T-helper 1 cell treated with Interleukin-12 subunit alpha and Interleukin-12 subunit beta and Interleukin-4 antibody, amounts not matched to agents 30 ng/mL and 1 ng/mL, for 36 hours (primary cell): ENCODE results near the gene RSPH9. TPM values are rescaled to one million over a fixed set of nuclear protein-coding genes. Genes with fewer than 3 reads are reported as not detected.

Experiments used
- intact Hi-C: fragments of 100-400 bp; cut with micrococcal nuclease; formaldehyde crosslinking; loops from one replicate; pipeline ENCODE4 v1.15.1; 2024
- total RNA-seq: library from RNA; stranded (reverse); gene quantifications from 2 replicates; pipeline ENCODE4 v1.2.3, GENCODE V29; 2022

The RSPH9 gene
- total RNA-seq, 1 donor from 2014 or later, result not detected

- intact Hi-C loops, result no loop called here
Observed at GRCh38 chr6:43707269-43707668, 62.4 kb downstream of the RSPH9 start.

- intact Hi-C loops, result no loop called here
Observed at GRCh38 chr6:43707767-43708166, 62.9 kb downstream of the RSPH9 start.

- intact Hi-C loops, result no loop called here
Observed at GRCh38 chr6:43708860-43709653, 64.2 kb downstream of the RSPH9 start.

- intact Hi-C loops, result no loop called here
Observed at GRCh38 chr6:43709654-43710303, 64.9 kb downstream of the RSPH9 start.

GRCh38 chr6:43710576-43710975 is 65.7 kb downstream of the RSPH9 start:
- intact Hi-C loops, result no loop called here

GRCh38 chr6:43712579-43712978 is 67.7 kb downstream of the RSPH9 start:
- intact Hi-C loops, result no loop called here

- intact Hi-C loops, result no loop called here
Observed at GRCh38 chr6:43713643-43714310, 68.9 kb downstream of the RSPH9 start.

GRCh38 chr6:43714311-43715055 is 69.6 kb downstream of the RSPH9 start:
- intact Hi-C loops, result no loop called here

- intact Hi-C loops, result no loop called here
Observed at GRCh38 chr6:43715056-43715788, 70.4 kb downstream of the RSPH9 start.

GRCh38 chr6:43716099-43716498 is 71.3 kb downstream of the RSPH9 start:
- intact Hi-C loops, result no loop called here

GRCh38 chr6:43717389-43717788 is 72.6 kb downstream of the RSPH9 start:
- intact Hi-C loops, result no loop called here

GRCh38 chr6:43717822-43718221 is 73.0 kb downstream of the RSPH9 start:
- intact Hi-C loops, result no loop called here

- intact Hi-C loops, result no loop called here
Observed at GRCh38 chr6:43718387-43719105, 73.7 kb downstream of the RSPH9 start.

- intact Hi-C loops, result no loop called here
Observed at GRCh38 chr6:43719511-43719910, 74.7 kb downstream of the RSPH9 start.

- intact Hi-C loops, result no loop called here
Observed at GRCh38 chr6:43720999-43721398, 76.2 kb downstream of the RSPH9 start.

Other genes starting within 250 kb of the RSPH9 start
- gene ABCC10, start 217.5 kb upstream of the RSPH9 start, total RNA-seq, result 52.3 and 54.5 TPM in 2 replicates
- 0.39 TPM in 2 replicates for gene DLK2, start 189.5 kb upstream of the RSPH9 start, total RNA-seq
- gene TJAP1, start 167.5 kb upstream of the RSPH9 start, total RNA-seq, result 38.5 and 43.4 TPM in 2 replicates
- 0.10 and 0.27 TPM in 2 replicates for gene LRRC73, start 134.7 kb upstream of the RSPH9 start, total RNA-seq
- gene YIPF3, start 128.1 kb upstream of the RSPH9 start, total RNA-seq, result 73.2 and 77.3 TPM in 2 replicates
- gene POLR1C, start 127.9 kb upstream of the RSPH9 start, total RNA-seq, result 40.1 and 45.5 TPM in 2 replicates
- 88.1 and 94.6 TPM in 2 replicates for gene XPO5, start 69.0 kb upstream of the RSPH9 start, total RNA-seq
- gene POLH, start 68.9 kb upstream of the RSPH9 start, total RNA-seq, result 62.5 and 68.5 TPM in 2 replicates
- gene GTPBP2, start 15.8 kb upstream of the RSPH9 start, total RNA-seq, result 99.1 and 104 TPM in 2 replicates
- gene MAD2L1BP, start 9.2 kb upstream of the RSPH9 start, total RNA-seq, result 46.8 and 47.1 TPM in 2 replicates
- 41.6 and 45.0 TPM in 2 replicates for gene MRPS18A, start 42.8 kb downstream of the RSPH9 start, total RNA-seq
- gene VEGFA, start 125.2 kb downstream of the RSPH9 start, total RNA-seq, result 21.1 and 23.1 TPM in 2 replicates